GM12892 (cell line): ENCODE results near the gene CTBP2.

Experiments used
- POLR2A ChIP-seq: IDR thresholded peaks from 2 replicates; pipeline ENCODE4 v1.6.1; 2011; ENCODE audit warnings: low read depth, low read length, control low read depth
- POLR2AphosphoS5 ChIP-seq: IDR thresholded peaks from 2 replicates; pipeline ENCODE4 v1.6.1; 2011; ENCODE audit warnings: low read depth, low read length, control low read depth
- TAF1 ChIP-seq: IDR thresholded peaks from 2 replicates; pipeline ENCODE4 v1.6.1; 2011; ENCODE audit warnings: low read depth, mild to moderate bottlenecking, control low read depth, low read length, borderline replicate concordance

- TF ChIP-seq TAF1 = no peak
- TF ChIP-seq POLR2A = no peak
- TF ChIP-seq POLR2AphosphoS5 = no peak
Observed at GRCh38 chr10:125105706-125106255, 54.6 kb downstream of the CTBP2 start.
